GM18868 (cell line): ENCODE data around the gene AKT3.

Experiments
- ATAC-seq: cut with Tn5 transposase; IDR thresholded peaks from one replicate; pipeline ENCODE4 v1.9.1; 2021; ENCODE audit warnings: mild to moderate bottlenecking, moderate library complexity; ENCODE audit not compliant: unreplicated experiment

AKT3 gene

GRCh38 chr1:243493156-243494129, 356.6 kb downstream of the AKT3 start:
- no peak for ATAC-seq

DNA sequence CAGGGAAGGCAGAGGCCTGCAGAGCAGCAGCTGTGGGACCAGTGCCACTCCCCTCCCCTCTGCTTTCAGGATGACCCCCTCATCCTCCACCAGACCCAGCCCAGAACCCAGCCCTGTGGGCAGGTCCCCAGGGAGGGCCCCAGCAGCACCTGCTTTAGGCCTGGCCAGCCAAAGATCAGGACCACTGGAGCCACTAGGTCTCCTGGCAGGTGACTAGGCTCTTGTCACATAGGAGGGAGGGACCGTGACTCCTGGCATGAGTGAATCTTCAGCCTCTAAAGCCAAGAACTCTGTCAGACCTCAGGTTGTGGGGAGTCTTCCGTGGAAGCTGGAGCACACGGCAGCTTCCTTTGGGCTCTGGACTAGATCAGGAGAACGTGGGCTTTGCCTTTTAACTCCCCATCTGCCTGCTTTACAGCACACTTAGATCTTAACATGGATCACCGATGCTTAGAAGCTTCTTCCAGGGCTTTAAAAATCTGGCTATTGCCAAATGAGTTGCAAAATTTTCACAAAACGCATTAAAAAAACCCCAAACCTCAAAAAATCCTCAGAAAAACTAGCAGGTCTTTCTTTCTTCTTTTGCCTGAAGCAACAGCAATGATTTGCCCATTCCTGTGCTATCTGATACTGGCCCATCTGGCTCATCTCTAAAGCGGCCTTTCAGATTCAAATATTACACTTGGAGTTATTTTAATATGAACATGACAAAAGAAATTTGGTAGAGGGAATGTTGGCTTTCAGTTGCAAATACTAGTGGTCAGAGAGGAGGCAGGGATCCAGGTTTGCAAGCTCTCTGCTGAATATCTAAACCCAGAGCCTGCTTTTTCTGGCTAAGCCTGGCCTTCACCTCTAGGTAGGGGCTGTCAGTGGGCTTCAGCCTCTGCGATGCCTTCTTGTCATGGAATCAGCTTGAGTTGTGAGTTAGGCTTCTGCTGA, 359.0 kb downstream of the AKT3 start:
- no peak for ATAC-seq

- ATAC-seq: no peak
These were observed 360.1 kb downstream of the AKT3 start for GRCh38 chr1:243489681-243490546.

DNA sequence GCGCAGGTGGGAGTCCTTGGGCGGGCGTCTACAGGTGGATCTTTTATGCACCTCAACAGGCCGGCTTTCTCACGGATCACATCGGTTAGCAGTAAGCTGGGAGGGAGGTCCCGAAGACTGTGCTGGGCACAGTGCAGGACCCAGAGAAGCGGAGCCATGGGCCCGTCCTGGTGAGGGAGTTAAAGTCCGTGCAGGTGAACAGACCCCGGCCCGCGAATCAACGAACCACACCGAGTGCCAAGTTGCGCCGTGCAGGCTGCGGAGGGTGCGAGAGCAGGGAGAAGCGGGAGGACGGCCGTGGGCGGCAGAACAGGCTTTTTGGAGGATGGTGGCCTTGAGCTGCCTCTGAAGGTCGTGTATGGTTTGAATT, 360.9 kb downstream of the AKT3 start:
- ATAC-seq: no peak

DNA sequence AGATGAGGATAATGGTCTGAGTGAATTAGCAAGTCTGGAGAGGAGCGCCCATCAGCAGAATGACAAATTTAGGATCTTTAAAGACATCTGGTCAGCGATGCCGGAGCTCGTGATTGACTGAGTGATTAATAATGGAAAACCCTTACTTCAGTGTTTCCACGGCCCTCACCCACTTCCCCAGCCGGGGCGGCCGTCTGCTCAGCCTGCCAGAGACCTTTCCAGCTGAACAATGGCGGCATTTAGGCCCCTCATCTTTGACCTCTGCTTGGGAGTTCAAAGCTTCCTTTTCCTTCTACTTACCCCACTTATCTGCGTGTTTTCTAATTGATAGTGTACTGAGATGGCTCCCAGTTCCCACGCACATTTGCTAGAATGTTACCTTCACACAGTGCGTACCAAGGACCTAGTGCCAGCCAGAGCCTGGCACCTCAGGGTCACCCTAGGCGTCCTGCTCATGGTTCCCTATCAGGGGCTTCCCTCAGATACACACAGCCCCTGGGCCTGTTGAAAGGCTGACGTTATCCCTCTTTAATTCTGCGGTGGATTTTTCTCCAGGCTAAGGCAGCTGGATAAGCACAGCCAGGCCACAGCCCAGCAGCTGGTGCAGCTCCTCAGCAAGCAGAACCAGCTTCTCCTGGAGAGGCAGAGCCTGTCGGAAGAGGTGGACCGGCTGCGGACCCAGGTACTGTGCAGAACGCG, 361.4 kb downstream of the AKT3 start:
- ATAC-seq: no peak

DNA sequence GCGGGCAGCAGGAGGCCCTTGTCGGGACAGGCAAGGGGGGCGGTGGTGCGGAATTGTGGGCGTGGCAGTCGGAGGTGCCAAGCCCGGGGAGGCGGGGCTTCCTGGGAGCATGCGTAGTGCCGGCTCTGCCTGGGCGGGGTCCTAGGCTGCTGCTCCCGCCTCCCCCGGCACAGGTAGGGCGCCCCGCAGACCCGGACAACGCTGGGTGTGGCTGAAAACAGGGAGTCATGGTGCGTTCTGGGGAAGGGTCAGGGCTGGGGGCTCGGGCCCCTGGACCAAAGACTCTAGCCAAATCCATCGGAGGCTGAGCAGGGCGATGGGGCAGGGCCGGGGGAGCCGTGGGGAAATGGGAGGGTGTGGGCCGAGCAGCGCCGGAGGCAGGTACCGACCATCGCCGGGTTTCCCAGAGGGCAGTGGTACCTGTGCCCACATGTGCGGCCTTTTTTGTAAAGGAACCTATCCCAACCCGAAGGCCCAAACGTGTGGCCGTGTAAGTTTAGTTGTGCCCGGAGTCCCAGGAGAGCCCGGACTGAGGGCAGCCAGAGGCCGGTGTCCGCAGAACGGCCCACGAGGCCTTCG, 362.3 kb downstream of the AKT3 start:
- no peak for ATAC-seq

- no peak for ATAC-seq
These were observed 362.9 kb downstream of the AKT3 start for GRCh38 chr1:243487036-243487648.

GRCh38 chr1:243483952-243484351, 366.1 kb downstream of the AKT3 start:
- no peak for ATAC-seq

GRCh38 chr1:243483071-243483771, 366.8 kb downstream of the AKT3 start:
- ATAC-seq: no peak

DNA sequence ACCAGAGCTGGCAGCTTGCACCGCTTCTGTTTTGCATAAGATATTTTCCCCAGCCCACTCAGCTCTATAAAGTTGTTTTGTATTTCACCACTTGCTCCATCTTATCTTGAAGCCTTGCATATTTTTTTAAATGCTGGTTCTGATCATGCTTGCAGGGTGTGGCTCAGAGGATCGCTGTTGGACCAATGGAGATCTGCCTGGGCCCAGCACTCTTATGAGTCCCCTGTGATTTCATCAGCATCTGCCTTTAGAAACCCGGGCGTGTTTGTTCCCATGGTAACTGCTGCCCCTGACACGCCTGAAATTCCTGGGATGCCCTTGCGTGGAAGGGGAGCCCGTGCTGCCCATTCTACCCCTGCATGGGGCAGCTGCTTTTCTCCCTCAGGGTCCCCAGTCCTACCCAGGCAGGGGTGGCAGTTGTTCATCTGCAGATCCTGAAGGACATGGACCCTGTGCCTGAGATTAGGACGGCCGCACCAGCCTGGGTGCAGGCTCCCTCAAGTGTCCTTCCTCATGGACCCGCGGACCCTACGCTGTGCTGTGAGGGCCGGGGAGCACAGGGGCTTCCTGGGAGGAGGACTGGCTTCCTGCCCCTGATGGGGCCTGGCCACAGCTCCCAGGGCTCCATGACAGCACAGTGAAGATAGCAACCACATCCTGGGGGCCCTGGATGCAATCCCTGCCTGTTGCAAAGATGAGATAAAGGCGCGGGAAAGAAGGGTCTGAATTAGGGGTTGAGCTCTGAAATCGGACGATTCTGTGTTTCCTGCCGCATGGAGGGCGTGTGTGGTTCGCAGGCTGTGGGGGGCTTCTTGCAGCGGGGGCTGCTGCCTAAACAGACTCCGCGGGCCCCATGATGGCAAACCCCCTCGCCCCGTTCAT, 367.7 kb downstream of the AKT3 start:
- ATAC-seq: no peak

GRCh38 chr1:243481101-243481500, 368.9 kb downstream of the AKT3 start:
- ATAC-seq: no peak

DNA sequence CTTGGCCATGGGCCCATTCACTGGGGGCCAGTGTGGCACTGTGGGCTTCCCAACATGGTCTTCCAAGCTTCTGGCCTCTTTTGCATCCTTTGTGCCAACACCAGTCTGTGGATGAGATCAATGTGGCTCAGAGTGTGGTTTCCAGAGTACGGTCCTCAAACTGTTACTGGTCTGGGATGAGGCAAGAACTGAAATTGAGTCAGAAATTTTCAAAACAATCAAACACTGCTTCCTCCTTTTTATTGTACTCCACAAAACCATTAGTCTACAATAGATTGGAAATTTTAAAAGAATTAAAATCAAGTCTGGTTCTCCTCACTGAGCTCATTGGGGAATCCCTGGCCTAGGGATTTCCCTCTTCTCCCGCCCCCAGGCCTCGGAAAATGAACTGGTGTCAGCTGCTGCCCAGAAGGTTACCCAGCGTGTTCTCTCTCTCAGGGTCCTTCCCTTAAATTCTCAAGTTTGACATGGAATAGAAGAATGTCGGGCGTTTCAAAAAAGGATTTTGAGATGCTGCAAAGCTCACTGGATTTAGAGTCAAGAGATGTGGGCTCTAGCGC, 372.2 kb downstream of the AKT3 start:
- no peak for ATAC-seq

GRCh38 chr1:243475966-243476365, 374.1 kb downstream of the AKT3 start:
- no peak for ATAC-seq

DNA sequence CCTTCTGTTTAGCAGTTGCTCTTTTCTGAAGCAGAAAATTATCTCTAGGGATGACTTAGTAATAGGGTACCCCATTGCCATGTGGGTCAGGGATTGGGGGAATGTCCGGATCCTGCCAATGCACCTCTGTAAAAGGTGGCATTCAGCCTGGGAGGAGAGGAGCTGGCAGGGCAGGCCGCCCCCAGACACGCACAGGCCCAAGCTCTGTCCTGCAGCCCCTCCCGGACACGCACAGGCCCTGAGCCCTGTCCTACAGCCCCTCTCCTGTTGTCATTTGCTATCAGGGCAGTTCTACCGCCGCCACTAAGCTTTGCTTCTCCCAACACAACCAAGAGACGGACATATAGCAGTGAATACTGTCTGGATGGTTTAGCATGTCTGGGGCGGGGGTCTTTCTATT, 375.1 kb downstream of the AKT3 start:
- ATAC-seq: no peak

GRCh38 chr1:243474136-243474881, 375.7 kb downstream of the AKT3 start:
- ATAC-seq: no peak

DNA sequence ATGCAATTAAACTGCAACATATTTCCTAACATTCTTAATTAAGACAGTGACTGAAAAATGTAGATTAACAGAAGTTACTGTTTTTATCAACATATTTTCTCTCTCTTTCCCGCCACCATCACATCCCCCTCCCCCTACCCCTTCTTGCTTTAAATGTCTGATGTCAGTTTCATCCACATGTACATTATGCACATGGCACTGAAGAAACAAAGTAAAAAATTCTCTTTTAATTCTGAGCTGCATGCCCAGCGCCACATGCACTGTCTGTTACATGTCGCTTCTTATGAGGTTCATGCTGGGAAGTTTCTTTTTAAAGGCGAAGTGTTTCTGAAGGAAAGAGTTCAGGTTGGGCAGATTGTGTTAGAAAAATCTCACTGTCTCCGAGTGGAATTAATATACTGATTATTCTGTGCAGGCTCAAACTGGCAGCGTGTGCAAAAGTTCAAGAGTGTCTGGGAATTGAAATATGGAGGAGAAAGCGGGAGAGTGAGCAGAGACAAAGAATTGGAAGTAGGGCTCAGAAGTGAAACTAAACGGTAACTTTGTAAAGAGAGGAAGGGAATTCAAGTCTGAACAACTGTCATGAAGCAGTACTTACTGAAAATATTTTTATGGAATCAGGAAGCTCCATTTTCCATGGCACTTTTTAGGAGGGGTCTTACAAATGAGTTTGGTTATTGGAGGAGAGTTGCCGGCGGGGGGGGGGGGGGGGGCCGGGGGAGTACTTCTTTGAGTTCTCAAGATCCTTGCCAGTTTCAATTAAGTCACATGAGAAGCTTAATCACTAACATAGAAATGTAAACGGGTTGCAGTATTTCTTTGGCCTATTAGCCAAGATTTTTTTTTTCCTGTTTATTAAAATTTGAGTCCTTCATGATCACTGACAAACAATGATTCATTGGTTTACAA, 376.6 kb downstream of the AKT3 start:
- ATAC-seq: no peak
